HL-60 (cell line): Measurements from ENCODE around the gene C1orf141.

ENCODE experiments used
- GABPA ChIP-seq: IDR thresholded peaks from 2 replicates; pipeline ENCODE4 v1.6.1; 2012; ENCODE audit warnings: low read depth
- POLR2AphosphoS5 ChIP-seq: IDR thresholded peaks from 2 replicates; pipeline ENCODE4 v1.6.1; 2012; ENCODE audit warnings: low read depth
- SPI1 ChIP-seq: IDR thresholded peaks from 2 replicates; pipeline ENCODE4 v1.6.1; 2012; ENCODE audit warnings: low read depth, mild to moderate bottlenecking, borderline replicate concordance
- TF ChIP-seq, protein P1 (sequence below): IDR thresholded peaks from one replicate; pipeline ENCODE4 v1.5.1; 2011; ENCODE audit warnings: low read length, control low read depth, inconsistent platforms; ENCODE audit not compliant: insufficient read depth
- TF ChIP-seq, protein P2 (sequence below): IDR thresholded peaks from 2 replicates; pipeline ENCODE4 v1.6.1; 2012; ENCODE audit warnings: low read depth; ENCODE audit not compliant: insufficient replicate concordance

DNA sequence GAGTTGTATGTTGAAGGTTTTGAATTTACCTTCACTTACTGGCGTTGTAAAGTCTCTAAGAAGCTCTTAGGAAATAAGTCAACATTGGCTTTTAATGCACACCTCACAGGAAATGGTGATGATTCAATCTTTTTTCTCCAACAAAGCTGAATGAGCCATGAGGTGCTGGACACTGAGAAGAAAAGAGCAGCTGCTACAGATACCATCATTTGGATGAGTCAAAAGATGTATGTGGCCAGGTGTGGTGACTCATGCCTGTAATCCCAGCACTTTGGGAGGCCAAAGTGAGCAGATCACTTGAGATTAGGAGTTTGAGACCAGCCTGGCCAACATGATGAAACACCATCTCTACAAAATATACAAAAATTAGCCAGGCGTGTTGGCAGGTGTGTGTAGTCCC is 28.2 kb upstream of the C1orf141 start:
- TF ChIP-seq, protein P1, sequence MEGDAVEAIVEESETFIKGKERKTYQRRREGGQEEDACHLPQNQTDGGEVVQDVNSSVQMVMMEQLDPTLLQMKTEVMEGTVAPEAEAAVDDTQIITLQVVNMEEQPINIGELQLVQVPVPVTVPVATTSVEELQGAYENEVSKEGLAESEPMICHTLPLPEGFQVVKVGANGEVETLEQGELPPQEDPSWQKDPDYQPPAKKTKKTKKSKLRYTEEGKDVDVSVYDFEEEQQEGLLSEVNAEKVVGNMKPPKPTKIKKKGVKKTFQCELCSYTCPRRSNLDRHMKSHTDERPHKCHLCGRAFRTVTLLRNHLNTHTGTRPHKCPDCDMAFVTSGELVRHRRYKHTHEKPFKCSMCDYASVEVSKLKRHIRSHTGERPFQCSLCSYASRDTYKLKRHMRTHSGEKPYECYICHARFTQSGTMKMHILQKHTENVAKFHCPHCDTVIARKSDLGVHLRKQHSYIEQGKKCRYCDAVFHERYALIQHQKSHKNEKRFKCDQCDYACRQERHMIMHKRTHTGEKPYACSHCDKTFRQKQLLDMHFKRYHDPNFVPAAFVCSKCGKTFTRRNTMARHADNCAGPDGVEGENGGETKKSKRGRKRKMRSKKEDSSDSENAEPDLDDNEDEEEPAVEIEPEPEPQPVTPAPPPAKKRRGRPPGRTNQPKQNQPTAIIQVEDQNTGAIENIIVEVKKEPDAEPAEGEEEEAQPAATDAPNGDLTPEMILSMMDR: no peak
- TF ChIP-seq SPI1 (no peak), POLR2AphosphoS5 (no peak), GABPA (no peak)
- TF ChIP-seq, protein P2, sequence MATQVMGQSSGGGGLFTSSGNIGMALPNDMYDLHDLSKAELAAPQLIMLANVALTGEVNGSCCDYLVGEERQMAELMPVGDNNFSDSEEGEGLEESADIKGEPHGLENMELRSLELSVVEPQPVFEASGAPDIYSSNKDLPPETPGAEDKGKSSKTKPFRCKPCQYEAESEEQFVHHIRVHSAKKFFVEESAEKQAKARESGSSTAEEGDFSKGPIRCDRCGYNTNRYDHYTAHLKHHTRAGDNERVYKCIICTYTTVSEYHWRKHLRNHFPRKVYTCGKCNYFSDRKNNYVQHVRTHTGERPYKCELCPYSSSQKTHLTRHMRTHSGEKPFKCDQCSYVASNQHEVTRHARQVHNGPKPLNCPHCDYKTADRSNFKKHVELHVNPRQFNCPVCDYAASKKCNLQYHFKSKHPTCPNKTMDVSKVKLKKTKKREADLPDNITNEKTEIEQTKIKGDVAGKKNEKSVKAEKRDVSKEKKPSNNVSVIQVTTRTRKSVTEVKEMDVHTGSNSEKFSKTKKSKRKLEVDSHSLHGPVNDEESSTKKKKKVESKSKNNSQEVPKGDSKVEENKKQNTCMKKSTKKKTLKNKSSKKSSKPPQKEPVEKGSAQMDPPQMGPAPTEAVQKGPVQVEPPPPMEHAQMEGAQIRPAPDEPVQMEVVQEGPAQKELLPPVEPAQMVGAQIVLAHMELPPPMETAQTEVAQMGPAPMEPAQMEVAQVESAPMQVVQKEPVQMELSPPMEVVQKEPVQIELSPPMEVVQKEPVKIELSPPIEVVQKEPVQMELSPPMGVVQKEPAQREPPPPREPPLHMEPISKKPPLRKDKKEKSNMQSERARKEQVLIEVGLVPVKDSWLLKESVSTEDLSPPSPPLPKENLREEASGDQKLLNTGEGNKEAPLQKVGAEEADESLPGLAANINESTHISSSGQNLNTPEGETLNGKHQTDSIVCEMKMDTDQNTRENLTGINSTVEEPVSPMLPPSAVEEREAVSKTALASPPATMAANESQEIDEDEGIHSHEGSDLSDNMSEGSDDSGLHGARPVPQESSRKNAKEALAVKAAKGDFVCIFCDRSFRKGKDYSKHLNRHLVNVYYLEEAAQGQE: no peak
